ENCODE data around the gene DTX3L. TPM values are rescaled to one million over a fixed set of nuclear protein-coding genes. Genes with fewer than 3 reads are reported as not detected.

DTX3L gene
- total and polyA plus RNA-seq, 10 of the 15 experiments (the other 5 are each of a cell fraction or from before 2014, with no cell fraction given): 9.9 to 41.4 (median 21.7) TPM

- TF ChIP-seq ZBTB11 (CRISPR knock-in tag; IDR thresholded peaks at IDR 0.05) (no peak), YY1 (IDR thresholded peaks at IDR 0.05; ENCODE audit: low read depth, low read length) (no peak), NFYB (IDR thresholded peaks at IDR 0.05; ENCODE audit: insufficient read depth, low read depth, low read length) (no peak)
Observed at GRCh38 chr3:122520861-122521260, 43.3 kb upstream of the DTX3L start (continued).

GRCh38 chr3:122523317-122523716, 40.8 kb upstream of the DTX3L start:
- Histone ChIP-seq H3K36me3 (ENCODE audit: control insufficient read depth in 2 of 2, insufficient read depth in 2 of 2, low read length in 1 of 2) (0 out of 4 replicates have a peak, but pooled peaks cover 0 to 2% of the 10 kb centered on the region in 2 experiments), H3K4me3 (no peak overlapping the region), H3K4me2 (ENCODE audit: control insufficient read depth, insufficient read depth) (no peak overlapping the region), H3K27ac (ENCODE audit: control insufficient read depth, insufficient read depth) (no peak overlapping the region), H3K9me3 (replicated peaks; ENCODE audit: control insufficient read depth, insufficient read depth, low read length) (no peaks in the 10 kb centered on the region), H3K4me1 (ENCODE audit: control insufficient read depth, insufficient read depth, low read length) (no peaks in the 10 kb centered on the region), H3K79me2 (ENCODE audit: control insufficient read depth, insufficient read depth, low read length) (no peaks in the 10 kb centered on the region), H2AFZ (ENCODE audit: control insufficient read depth, low read depth, low read length) (no peak overlapping the region), H3K9ac (ENCODE audit: control insufficient read depth, insufficient read depth, low read length) (no peak overlapping the region), H3K27me3 (replicated peaks in 1 of 2; ENCODE audit: control insufficient read depth in 2 of 2, insufficient read depth in 2 of 2, low read length in 1 of 2) (no peaks in the 10 kb centered on the region), H4K20me1 (ENCODE audit: control insufficient read depth, insufficient read depth) (no peaks in the 10 kb centered on the region)
- BruUV-seq (replicated peaks): no TSS peak
- ChIA-PET SMC1A (ENCODE audit: uncharacterized antibody, unreplicated experiment) (no interaction called here), RAD21 (ENCODE audit: unreplicated experiment) (interaction anchor here (0.6 kb wide), 1 partner anchor 343 kb away, joined by 3 read pairs; no protein-coding TSS in a partner anchor), CTCF (interaction anchor here (1.0 kb wide), 1 partner anchor 296 kb away, joined by 3 read pairs; no protein-coding TSS in a partner anchor), POLR2A (interaction anchor here (0.6 to 0.7 kb wide), 2 partner anchors 45 to 133 kb away, joined by 5 to 8 read pairs; no protein-coding TSS in a partner anchor)
- FAIRE-seq (no peak), ATAC-seq (no peak), DNase-seq (ENCODE audit: low read depth, low spot score) (no peak)
- intact Hi-C loops (cut with micrococcal nuclease; ENCODE audit: unreplicated experiment) (no loop called here), in situ Hi-C loops (cut with MboI) (no loop called here)
- WGBS (ENCODE audit: insufficient coverage, insufficient replicate concordance, low lambda C conversion rate, missing lambda C conversion rate): 96% methylated on average over 10 of the region's 11 CpGs
- TF ChIP-seq PML (IDR thresholded peaks at IDR 0.05; ENCODE audit: low read length) (no peak), SMAD1 (IDR thresholded peaks at IDR 0.05; ENCODE audit: low read depth, partially characterized antibody) (no peak), RELA (IDR thresholded peaks at IDR 0.05; ENCODE audit: borderline replicate concordance, partially characterized antibody) (no peak), SREBF1 (IDR thresholded peaks at IDR 0.05; ENCODE audit: low read length) (no peak), HCFC1 (IDR thresholded peaks at IDR 0.05; ENCODE audit: low read length) (no peak), E4F1 (IDR thresholded peaks at IDR 0.05; ENCODE audit: borderline replicate concordance, partially characterized antibody) (no peak), POLR2A (IDR thresholded peaks at IDR 0.05; ENCODE audit: low read depth, low read length) (no peak), SIX5 (IDR thresholded peaks at IDR 0.05; ENCODE audit: low read depth, low read length, severe bottlenecking) (no peak), ZBTB40 (IDR thresholded peaks at IDR 0.05; ENCODE audit: borderline replicate concordance) (no peak)
